GM19455 (cell line): ENCODE data around the gene CNPY4.
"Not testable (repeated sequence)": the region's sequence is repeated elsewhere in the genome, so short reads cannot be mapped to it uniquely, and the experiment has no call there.

Experiments used
- ATAC-seq: cut with Tn5 transposase; IDR thresholded peaks from one replicate; pipeline ENCODE4 v1.9.1; 2021; ENCODE audit not compliant: unreplicated experiment

Gene CNPY4

GRCh38 chr7:100118388-100119071 is 904 bp upstream of the CNPY4 start:
- no peak for ATAC-seq

DNA sequence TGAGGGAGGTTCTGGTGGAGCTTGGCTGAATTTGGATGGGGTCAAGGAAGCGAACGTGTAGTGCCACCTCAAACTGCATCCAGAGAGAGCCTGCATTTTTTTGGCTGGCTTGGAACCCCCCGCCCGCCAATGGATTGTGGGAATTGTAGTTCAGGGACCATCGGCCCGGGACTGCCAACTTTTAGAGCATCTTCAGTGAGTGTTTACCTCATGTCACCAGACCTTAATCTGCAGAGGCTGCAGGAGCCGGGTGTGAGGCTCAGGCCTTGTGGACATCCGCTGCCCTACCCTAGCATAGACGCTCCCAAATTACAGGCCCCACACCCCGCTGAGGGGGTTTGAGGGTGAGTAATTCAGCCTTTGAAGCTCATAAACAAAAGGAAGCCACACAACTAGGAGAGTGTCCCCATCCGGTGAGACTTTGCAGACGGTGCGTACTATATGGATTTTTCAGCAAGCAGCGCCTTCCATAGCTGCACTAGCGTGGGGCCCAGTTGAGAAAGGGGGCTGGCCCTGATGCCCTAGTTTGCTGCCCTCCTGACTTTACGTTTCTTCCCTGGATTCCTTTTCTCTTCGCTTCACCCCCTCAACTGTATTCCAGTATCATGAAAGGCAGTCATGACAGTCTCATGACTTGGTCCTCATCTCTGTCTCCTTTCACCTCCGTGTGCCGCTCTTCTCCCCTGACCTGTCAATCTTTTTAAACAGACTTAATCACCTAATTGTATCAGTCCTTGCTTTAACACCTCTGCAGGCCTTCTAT is 717 bp downstream of the CNPY4 start:
- ATAC-seq, result peak; percentile 41

GRCh38 chr7:100120733-100121036 is 1.3 kb downstream of the CNPY4 start:
- ATAC-seq, result no peak

- ATAC-seq, result no peak
These were observed 2.6 kb downstream of the CNPY4 start for GRCh38 chr7:100122067-100122466.

DNA sequence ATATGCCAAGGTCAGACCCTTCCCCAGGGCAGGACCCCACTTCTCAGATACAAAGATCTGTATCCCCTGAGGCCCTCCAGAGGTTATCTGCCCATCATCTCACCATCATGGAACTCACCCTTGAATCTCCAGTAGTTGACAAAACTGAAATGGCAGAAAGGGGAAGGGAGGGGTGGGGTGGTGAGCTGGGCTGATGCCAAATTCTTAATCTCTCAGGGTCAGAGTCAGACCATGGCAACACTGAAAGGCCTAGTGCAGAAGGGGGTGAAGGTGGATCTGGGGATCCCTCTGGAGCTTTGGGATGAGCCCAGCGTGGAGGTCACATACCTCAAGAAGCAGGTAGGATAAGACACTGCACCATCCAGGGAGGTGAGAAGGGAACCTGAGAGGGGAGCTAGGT is 3.1 kb downstream of the CNPY4 start:
- no peak for ATAC-seq

GRCh38 chr7:100124301-100125230 is 5.1 kb downstream of the CNPY4 start:
- no peak for ATAC-seq

- peak; percentile 26 for ATAC-seq
These were observed 7.0 kb downstream of the CNPY4 start for GRCh38 chr7:100126239-100126930.

- ATAC-seq, result peak; percentile 72
These were observed 7.8 kb downstream of the CNPY4 start, which contains the start of gene MBLAC1 for GRCh38 chr7:100126931-100127865. TSS of gene MBLAC1 (plus strand) at chr7:100126967. CDS start at chr7:100127396, 429 bp downstream.

DNA sequence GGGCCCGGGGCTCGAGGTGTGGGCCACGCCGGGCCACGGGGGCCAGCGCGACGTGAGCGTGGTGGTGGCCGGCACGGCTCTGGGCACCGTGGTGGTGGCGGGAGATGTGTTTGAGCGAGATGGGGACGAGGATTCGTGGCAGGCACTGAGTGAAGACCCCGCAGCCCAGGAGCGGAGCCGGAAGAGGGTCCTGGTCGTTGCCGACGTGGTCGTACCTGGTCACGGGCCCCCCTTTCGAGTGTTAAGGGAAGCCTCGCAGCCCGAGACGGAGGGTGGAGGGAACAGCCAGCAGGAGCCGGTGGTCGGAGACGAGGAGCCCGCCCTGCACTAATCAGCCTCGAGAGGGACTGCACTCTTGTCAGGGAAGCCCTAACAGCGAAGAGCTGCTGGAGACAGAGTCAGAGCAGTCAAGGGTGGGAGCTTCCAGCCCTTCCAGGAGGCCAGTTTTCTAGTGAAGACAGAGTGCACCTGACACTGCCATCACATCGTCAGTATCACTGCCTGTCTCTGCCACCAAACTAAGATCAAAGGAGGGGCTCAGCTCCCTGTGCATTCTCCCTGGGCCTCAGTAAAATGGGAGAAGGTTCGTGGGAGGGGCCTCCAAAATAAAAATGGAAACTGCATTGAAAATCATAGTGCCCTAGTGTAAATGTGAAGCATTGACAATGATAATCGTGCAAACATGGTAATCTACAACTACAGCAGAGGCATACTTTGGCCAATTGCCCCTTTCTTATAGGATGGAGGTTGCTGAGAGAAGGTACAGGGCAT is 8.6 kb downstream of the CNPY4 start:
- ATAC-seq, result no peak

GRCh38 chr7:100128637-100128963 is 9.2 kb downstream of the CNPY4 start:
- no peak for ATAC-seq

GRCh38 chr7:100130220-100130607 is 10.8 kb downstream of the CNPY4 start:
- not testable (repeated sequence) for ATAC-seq

DNA sequence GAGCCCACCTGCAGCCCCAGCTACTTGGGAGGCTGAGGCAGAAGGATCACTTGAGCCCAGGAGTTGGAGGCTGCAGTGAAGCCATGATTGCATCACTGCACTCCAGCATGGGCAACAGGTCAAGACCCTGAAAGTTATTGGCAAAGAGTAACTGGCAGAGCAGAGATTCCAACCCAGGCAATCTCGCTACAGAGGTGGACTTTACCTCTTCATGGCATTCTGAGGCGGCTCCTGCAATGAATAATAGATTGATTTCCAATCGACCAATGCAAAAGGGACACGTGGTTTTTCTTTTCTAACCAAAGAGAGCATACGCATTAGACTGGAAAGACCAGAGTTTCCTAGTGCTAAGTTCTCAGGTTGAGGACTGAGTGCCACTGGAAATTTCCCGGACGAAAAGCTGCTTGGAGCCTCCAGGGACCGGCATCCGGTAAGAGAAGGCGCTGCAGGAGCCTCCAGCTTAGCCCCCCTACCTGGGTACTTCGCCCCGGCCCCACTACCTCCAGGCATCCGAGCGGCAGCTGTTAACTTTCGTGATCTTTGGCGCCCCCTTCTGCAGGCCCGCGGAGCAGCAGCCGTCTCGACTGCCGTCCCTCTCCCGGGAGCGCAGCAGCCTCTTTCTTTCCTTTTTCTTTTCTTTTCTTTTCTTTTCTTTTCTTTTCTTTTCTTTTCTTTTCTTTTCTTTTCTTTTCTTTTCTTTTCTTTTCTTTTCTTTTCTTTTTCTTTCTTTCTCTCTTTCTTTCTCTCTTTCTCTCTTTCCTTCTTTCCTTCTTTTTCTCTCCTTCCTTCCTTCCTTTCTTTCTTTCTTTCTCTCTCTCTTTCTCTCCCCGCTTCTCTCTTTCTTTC is 11.4 kb downstream of the CNPY4 start:
- no peak for ATAC-seq

DNA sequence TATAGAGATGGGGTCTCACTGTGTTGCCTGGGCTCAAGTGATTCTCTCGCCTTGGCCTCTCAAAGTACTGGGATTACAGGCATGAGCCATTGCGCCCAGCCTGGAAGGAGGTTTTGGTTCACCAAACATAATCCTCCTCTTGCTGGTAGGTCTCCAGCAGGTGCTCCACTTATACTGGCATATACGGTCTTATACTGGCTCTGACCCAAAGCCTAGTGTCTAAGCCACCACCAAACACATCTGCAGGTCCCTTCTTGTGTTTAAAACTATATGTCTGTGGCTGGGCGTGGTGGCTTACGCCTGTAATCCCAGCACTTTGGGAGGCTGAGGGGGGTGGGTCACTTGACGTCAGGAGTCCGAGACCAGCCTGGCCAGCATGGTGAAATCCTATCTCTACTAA is 12.7 kb downstream of the CNPY4 start:
- no peak for ATAC-seq

GRCh38 chr7:100132697-100133151 is 13.3 kb downstream of the CNPY4 start:
- ATAC-seq, result no peak

DNA sequence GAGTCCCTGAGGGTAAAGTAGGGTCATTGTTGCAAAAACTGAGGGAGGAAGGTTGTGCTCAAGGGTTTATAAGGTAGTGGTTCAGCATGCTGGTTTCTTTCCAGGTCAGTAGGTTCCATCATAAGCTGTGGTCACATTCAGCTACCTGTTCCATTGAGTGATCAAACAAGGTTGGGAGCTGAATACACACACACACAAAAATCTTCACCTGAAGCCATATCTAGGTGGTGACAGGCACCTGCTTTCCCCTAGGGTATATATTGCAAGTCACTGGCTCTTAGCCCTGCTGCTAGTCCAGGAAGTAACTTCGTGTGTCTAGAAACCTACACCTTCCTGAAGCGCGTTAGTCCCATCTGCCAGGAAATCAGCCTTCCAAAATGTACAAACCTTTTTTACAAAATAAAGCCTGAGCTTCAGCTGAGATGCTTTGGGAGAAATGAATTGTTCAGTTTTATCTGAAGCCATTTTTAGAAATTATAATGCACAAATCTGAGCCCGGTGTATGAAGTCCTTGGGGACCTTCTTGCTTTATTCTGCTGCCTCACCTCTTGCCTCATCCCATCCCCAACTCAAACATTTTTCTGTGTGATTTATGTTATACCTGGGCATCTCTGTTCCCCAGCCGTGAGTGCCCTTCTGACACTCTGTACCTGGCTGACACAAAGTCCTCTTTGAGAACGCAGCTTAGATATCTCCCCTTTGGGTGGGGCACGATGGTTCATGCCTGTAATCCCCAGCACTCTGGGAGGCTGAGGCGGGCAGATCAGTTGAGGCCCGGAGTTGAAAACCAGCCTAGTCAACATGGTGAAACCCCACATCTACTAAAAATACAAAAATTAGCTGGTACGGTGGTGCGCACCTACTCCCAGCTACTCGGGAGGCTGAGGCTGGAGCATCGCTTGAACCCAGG is 18.7 kb downstream of the CNPY4 start:
- ATAC-seq, result no peak

DNA sequence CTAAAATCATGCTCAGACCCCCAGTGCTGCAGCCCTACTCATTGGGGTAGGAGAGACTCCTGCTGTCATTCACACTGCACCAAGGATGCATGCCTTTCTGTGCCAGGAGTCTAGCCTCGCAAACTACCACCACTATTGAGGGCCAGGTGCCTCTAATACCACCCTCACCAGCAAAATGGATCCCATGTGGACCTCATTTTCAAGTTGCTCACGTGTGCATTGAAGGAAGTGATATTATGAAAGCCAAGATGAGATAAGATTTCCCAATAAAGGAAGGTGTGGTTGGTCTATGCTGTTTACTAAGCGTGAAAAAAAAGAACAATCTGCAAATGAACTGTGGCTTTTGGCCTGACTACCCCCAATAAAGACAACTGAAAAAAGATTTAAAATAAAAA is 22.1 kb downstream of the CNPY4 start:
- no peak for ATAC-seq

DNA sequence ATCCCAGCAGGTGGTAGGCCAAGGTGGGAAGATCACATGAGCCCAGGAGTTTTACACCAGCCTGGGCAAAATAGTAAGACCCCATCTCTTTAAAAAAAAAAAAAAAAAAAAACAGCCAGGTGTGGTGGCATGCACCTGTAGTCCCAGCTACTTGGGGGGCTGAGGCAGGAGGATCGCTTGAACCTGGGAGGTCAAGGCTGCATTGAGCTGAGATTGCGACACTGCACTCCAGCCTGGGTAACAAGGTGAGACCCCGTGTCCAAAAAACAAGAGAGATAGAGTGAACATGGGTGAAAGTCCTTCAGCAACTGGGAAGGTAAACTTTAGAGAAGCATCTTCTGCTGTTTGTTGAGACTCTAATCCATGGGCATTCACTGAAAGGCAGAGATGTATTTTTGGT is 23.0 kb downstream of the CNPY4 start:
- no peak for ATAC-seq
